GM18519 (cell line): ENCODE results near the gene AMPD3.
A peak's percentile ranks its signal among the peaks of the same experiment; 100 is the strongest.
"Not testable (repeated sequence)": the region's sequence is repeated elsewhere in the genome, so short reads cannot be mapped to it uniquely, and the experiment has no call there.

Source experiments
- ATAC-seq: cut with Tn5 transposase; IDR thresholded peaks from one replicate; pipeline ENCODE4 v1.9.1; 2021; ENCODE audit warnings: mild to moderate bottlenecking, moderate library complexity; ENCODE audit not compliant: unreplicated experiment, low FRiP score

Gene AMPD3

GRCh38 chr11:10436683-10437082, 18.4 kb upstream of the AMPD3 start:
- not testable (repeated sequence) for ATAC-seq

- ATAC-seq: no peak
Measured at GRCh38 chr11:10438458-10438857, 16.6 kb upstream of the AMPD3 start.

GRCh38 chr11:10439351-10439750, 15.7 kb upstream of the AMPD3 start:
- ATAC-seq: no peak

GRCh38 chr11:10439924-10440323, 15.1 kb upstream of the AMPD3 start:
- no peak for ATAC-seq

- no peak for ATAC-seq
Measured at GRCh38 chr11:10440401-10440800, 14.7 kb upstream of the AMPD3 start.

- ATAC-seq: no peak
Measured at GRCh38 chr11:10441091-10441490, 14.0 kb upstream of the AMPD3 start.

- peak; percentile 86 for ATAC-seq
Measured at GRCh38 chr11:10441652-10442503, 13.2 kb upstream of the AMPD3 start.

GRCh38 chr11:10443152-10443551, 11.9 kb upstream of the AMPD3 start:
- ATAC-seq: no peak

GRCh38 chr11:10443721-10444235, 11.3 kb upstream of the AMPD3 start:
- no peak for ATAC-seq

- no peak for ATAC-seq
Measured at GRCh38 chr11:10444725-10445315, 10.2 kb upstream of the AMPD3 start.

GRCh38 chr11:10447445-10447844, 7.6 kb upstream of the AMPD3 start:
- ATAC-seq: no peak

- no peak for ATAC-seq
Measured at GRCh38 chr11:10450462-10451425, 4.3 kb upstream of the AMPD3 start.

GRCh38 chr11:10451426-10452116, 3.5 kb upstream of the AMPD3 start:
- ATAC-seq: no peak

- ATAC-seq: no peak
Measured at GRCh38 chr11:10452211-10452767, 2.8 kb upstream of the AMPD3 start.

GRCh38 chr11:10453261-10453660, 1.8 kb upstream of the AMPD3 start:
- ATAC-seq: no peak

- peak; percentile 30 for ATAC-seq
Measured at GRCh38 chr11:10455637-10456487, 798 bp downstream of the AMPD3 start.

- no peak for ATAC-seq
Measured at GRCh38 chr11:10456519-10456918, 1.5 kb downstream of the AMPD3 start.

GRCh38 chr11:10457901-10458300, 2.8 kb downstream of the AMPD3 start:
- ATAC-seq: no peak
